K562 (cell line): ENCODE measurements around the gene TLL1. TPM values are rescaled to one million over a fixed set of nuclear protein-coding genes. Genes with fewer than 3 reads are reported as not detected.

Experiments
- ATAC-seq: fragments of 200-7000 bp; cut with Tn5 transposase; 3 replicates; pipeline ENCODE4 v1.9.1; 2020; ENCODE audit warnings: moderate library complexity
- Bru-seq: library from RNA; stranded (reverse); fragments of 400-500 nt; gene quantifications from one replicate; lab custom pipeline; 2021; lab: Mats Ljungman, UMichigan
- BruChase-seq, 2 experiments: library from RNA; stranded (reverse); fragments of 400-500 nt; gene quantifications; one replicate each; lab custom pipeline; 2021; lab: Mats Ljungman, UMichigan
- BruUV-seq: library from RNA; stranded (reverse); fragments of 400-500 nt; replicated peaks from 2 replicates; lab custom pipeline; 2021; lab: Mats Ljungman, UMichigan
- CTCF ChIA-PET: fragments of 300-600 bp; formaldehyde crosslinking; extraction: SDS; loops from one replicate; lab custom pipeline; 2021; ENCODE audit warnings: low intra/inter-chr PET ratio; lab: Yijun Ruan, JAX
- POLR2A ChIA-PET: fragments of 300-600, 350-650 bp; sonication (Branson Sonifier 250); formaldehyde crosslinking; extraction: SDS; loops from one replicate; lab custom pipeline; 2021; ENCODE audit warnings: antibody characterized with exemption, inconsistent platforms; lab: Yijun Ruan, JAX
- DNase-seq, 4 experiments: peaks; one replicate each; pipeline versions ENCODE4 v3.0.0 to v3.0.0-alpha.2; 2011 to 2018; ENCODE audit warnings: low spot score in 3 of 4, mixed read lengths in 3 of 4; ENCODE audit errors: extremely low read depth in 1 of 4
- FAIRE-seq: peaks from 2 replicates; lab custom pipeline; 2011; peaks lifted over from hg19 to GRCh38; lab: Jason Lieb, UNC
- H2AFZ ChIP-seq: 2 replicates; pipeline ENCODE4 v1.6.0; 2011; ENCODE audit warnings: low read depth, low read length, control low read depth, inconsistent platforms
- H3K27ac ChIP-seq: fragments of 200-600 bp; 3 replicates; pipeline ENCODE4 v1.8.0; 2011; ENCODE audit warnings: low read depth, mild to moderate bottlenecking, control low read depth, inconsistent platforms, low read length, moderate library complexity, mixed read lengths; ENCODE audit errors: extremely low read depth
- H3K27me3 ChIP-seq, 2 experiments: fragments of 300-600 bp in 1 of 2; 2 replicates in 1 of 2; 3 replicates in 1 of 2; pipeline versions ENCODE4 v1.6.0 to v1.8.0; 2011; ENCODE audit warnings: inconsistent platforms in 2 of 2, low read length in 2 of 2, mild to moderate bottlenecking in 1 of 2, mixed read lengths in 1 of 2, moderate library complexity in 1 of 2; ENCODE audit not compliant: control insufficient read depth in 2 of 2, insufficient read depth in 2 of 2
- H3K36me3 ChIP-seq: fragments of 300-600 bp; 3 replicates; pipeline ENCODE4 v1.8.0; 2011; ENCODE audit warnings: mild to moderate bottlenecking, low read length, inconsistent platforms; ENCODE audit not compliant: control insufficient read depth, insufficient read depth
- H3K4me1 ChIP-seq, 2 experiments: fragments of 200-600 bp in 1 of 2; replicated peaks in 1 of 2; 2 replicates in 1 of 2; 3 replicates in 1 of 2; pipeline versions ENCODE4 v1.5.1 to v1.8.0; 2011; ENCODE audit warnings: inconsistent platforms in 2 of 2, low read length in 2 of 2, mild to moderate bottlenecking in 1 of 2, mixed read lengths in 1 of 2, moderate library complexity in 1 of 2; ENCODE audit not compliant: control insufficient read depth in 2 of 2, insufficient read depth in 2 of 2
- H3K4me2 ChIP-seq: 2 replicates; pipeline ENCODE4 v1.6.1; 2011; ENCODE audit warnings: low read length, control low read depth, inconsistent platforms, mixed read lengths; ENCODE audit not compliant: insufficient read depth
- H3K4me3 ChIP-seq: fragments of 200-600 bp; sonication (generic), shearing (Covaris generic); 2 replicates; pipeline ENCODE4 v1.5.1; 2016; ENCODE audit warnings: control low read depth, inconsistent platforms
- H3K79me2 ChIP-seq: fragments of 200-600 bp; 3 replicates; pipeline ENCODE4 v1.8.0; 2011; ENCODE audit warnings: low read length, inconsistent platforms; ENCODE audit not compliant: control insufficient read depth, insufficient read depth
- H3K9ac ChIP-seq, 2 experiments: 2 replicates each; pipeline versions ENCODE4 v1.6.0 to v1.6.1; 2011; ENCODE audit warnings: low read depth in 2 of 2, low read length in 2 of 2, control low read depth in 1 of 2, inconsistent platforms in 1 of 2, mild to moderate bottlenecking in 1 of 2, mixed read lengths in 1 of 2; ENCODE audit not compliant: insufficient read depth in 1 of 2
- H3K9me1 ChIP-seq: one replicate; pipeline ENCODE4 v1.6.0; 2011; ENCODE audit warnings: inconsistent platforms, mild to moderate bottlenecking, low read length, moderate library complexity; ENCODE audit not compliant: control insufficient read depth, insufficient read depth
- H3K9me3 ChIP-seq: replicated peaks from 2 replicates; pipeline ENCODE4 v1.5.1; 2011; ENCODE audit warnings: low read depth, low read length, inconsistent platforms; ENCODE audit not compliant: control insufficient read depth, insufficient read depth
- H4K20me1 ChIP-seq: replicated peaks from 2 replicates; pipeline ENCODE4 v1.6.1; 2011; ENCODE audit warnings: low read length, inconsistent platforms, mixed read lengths; ENCODE audit not compliant: control insufficient read depth, insufficient read depth
- RB1 ChIP-seq: fragments of 450-650 bp; IDR thresholded peaks from 2 replicates; pipeline ENCODE4 v1.6.1; 2017; ENCODE audit warnings: low read depth, mild to moderate bottlenecking
- ZNF41 ChIP-seq: fragments of 250-450 bp; sonication (Bioruptor Pico); conservative IDR thresholded peaks from 2 replicates; pipeline ENCODE4 v1.4.0; 2020; ENCODE audit warnings: mild to moderate bottlenecking
- WGBS: fragments of 100-300 bp; shearing (Covaris generic); methylation state at CpG from one replicate; pipeline ENCODE4 v1.1.6; 2016; ENCODE audit warnings: low coverage, mixed read lengths; ENCODE audit not compliant: insufficient coverage; ENCODE audit errors: missing lambda C conversion rate; 5-methylcytosine and 5-hydroxymethylcytosine counted together
- in situ Hi-C: fragments of 300-500 bp; cut with MboI; formaldehyde crosslinking; loops from 4 replicates; pipeline ENCODE4 v1.15.0; 2018; ENCODE audit warnings: inconsistent platforms, mixed read lengths
- intact Hi-C: fragments of 100-400 bp; cut with micrococcal nuclease; formaldehyde crosslinking; loops from 2 replicates; pipeline ENCODE4 v1.14.2; 2022
- long read RNA-seq, 3 experiments: library from polyadenylated mRNA in 2 of 3; library from RNA in 1 of 3; unstranded in 2 of 3; stranded (forward) in 1 of 3; transcript quantifications; one replicate each; pipeline ENCODE4 v2.0.0, GENCODE V29; 2019 to 2022
- polyA minus RNA-seq, 3 experiments: library from RNA; depleted of rRNA, polyadenylated mRNA; stranded (reverse); fragments of >200 nt; gene quantifications; 2 replicates each; pipeline ENCODE4 v1.2.3, GENCODE V29; 2011
- polyA plus RNA-seq, 8 experiments: library from polyadenylated mRNA; depleted of rRNA in 4 of 8; stranded (reverse) in 5 of 8; unstranded in 3 of 8; fragments of >200 nt; fragmentation: Nextera tagmentation in 2 of 8; fragmentation: Illumina TruSeq in 1 of 8; extraction: Ambion mirVana in 2 of 8; extraction: Trizol in 1 of 8; gene quantifications; 2 replicates each; pipeline versions ENCODE4 v1.2.1 to v1.2.3, GENCODE V29; 2011 to 2014; ENCODE audit warnings: inconsistent platforms in 1 of 8, missing spikeins in 1 of 8
- total RNA-seq, 7 experiments: library from RNA; depleted of rRNA in 6 of 7; stranded (reverse); fragments of >200 nt in 6 of 7; fragmentation: Illumina TruSeq in 2 of 7; extraction: Trizol in 2 of 7; gene quantifications; 2 replicates each; pipeline versions ENCODE4 v1.2.1 to v1.2.3, GENCODE V29; 2011 to 2021; ENCODE audit warnings: low replicate concordance in 1 of 7
- TF ChIP-seq, protein P1 (sequence below): sonication (generic); formaldehyde crosslinking; IDR thresholded peaks from 2 replicates; pipeline ENCODE4 v1.8.0; 2022; ENCODE audit warnings: missing genetic modification reagents, mild to moderate bottlenecking, moderate library complexity, borderline replicate concordance

Gene TLL1
- not detected in 2 replicates for total RNA-seq (2011; cell fraction: chromatin; rRNA removed; ENCODE audit: low replicate concordance)
- total RNA-seq (2011; cell fraction: nucleolus; rRNA removed), result not detected in 2 replicates
- total RNA-seq (2011; cell fraction: nucleoplasm; rRNA removed), result not detected in 2 replicates
- not detected in 2 replicates for total RNA-seq (2014; rRNA removed)
- total RNA-seq (2014; rRNA removed; fragmentation: Illumina TruSeq; extraction: Trizol), result not detected in 2 replicates
- total RNA-seq (2015; rRNA removed; fragmentation: Illumina TruSeq; extraction: Trizol), result not detected in 2 replicates
- total RNA-seq (2021), result not detected in 2 replicates
- polyA plus RNA-seq (2011; rRNA removed), result not detected in 2 replicates
- not detected in 2 replicates for polyA plus RNA-seq (2011; cell fraction: cytosol; rRNA removed)
- polyA plus RNA-seq (2011; cell fraction: nucleus; rRNA removed), result not detected in 2 replicates
- polyA plus RNA-seq (2012), result not detected in 2 replicates
- not detected in 2 replicates for polyA plus RNA-seq (2014; fragmentation: Illumina TruSeq; extraction: Trizol)
- polyA plus RNA-seq (2014; fragmentation: Nextera tagmentation; extraction: Ambion mirVana), result not detected
- not detected in 2 replicates for polyA plus RNA-seq (2014; rRNA removed)
- polyA minus RNA-seq (2011; rRNA and poly(A)+ RNA removed), result not detected in 2 replicates
- not detected in 2 replicates for polyA minus RNA-seq (2011; cell fraction: cytosol; rRNA and poly(A)+ RNA removed)
- polyA minus RNA-seq (2011; cell fraction: nucleus; rRNA and poly(A)+ RNA removed), result not detected in 2 replicates
- Bru-seq, nascent RNA, result percentile 9 among the genes with signal in this experiment
- BruChase-seq, experiment 1, labeled RNA remaining after a 2-hour chase, result percentile 9 among the genes with signal in this experiment
- BruChase-seq, experiment 2, labeled RNA remaining after a 6-hour chase, result percentile 6 among the genes with signal in this experiment
- long read RNA-seq, experiment 1, result 0 reads
- long read RNA-seq, experiment 2, result 0 reads
- long read RNA-seq, experiment 3, result 0 reads

DNA sequence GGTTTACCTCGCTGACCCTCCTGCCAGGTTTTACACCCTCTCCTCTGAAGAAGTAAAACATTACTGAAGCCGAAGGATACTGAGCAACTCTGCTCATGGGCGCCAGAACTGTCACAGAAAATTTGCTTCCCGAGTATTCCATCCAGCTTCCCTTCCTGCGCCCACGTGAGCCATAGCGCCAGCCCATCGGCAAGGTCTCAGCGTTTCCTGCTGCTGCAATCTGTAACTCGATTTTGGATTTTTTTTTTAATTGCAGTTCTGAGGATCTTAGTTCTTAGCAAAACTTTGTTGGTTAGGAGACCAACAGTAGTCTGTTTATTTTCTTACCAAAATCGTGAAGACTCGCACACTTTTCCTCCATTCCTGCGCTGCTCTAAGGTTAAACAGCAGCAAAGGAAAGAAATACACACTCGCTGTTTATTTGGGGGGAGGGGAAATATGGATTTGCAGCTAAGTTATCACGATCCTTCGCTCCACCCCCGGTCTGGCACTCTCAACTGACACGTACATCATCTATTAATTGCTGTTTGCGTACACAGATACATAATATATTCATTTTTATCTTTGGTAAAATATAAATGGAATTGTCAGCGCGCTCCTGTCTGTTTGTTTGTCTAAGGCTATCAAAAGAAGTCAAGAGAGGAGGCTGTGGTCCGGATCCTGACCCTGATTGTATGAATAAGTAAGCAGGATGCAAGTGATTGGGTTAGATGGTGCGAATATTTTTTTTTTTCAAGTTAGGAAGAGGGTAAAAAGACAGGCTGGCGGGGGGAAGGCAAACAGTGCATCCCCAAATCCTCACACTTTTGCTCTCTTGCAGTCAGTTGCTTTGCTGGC lies at the start of gene TLL1:
TSS of gene TLL1 (plus strand) at position 777 of the 837 bp plus-strand sequence. CDS start 668 bp downstream, outside the sequence.
- POLR2A ChIA-PET, result interaction anchor here (0.7 kb wide), 1 partner anchor 92 kb away, joined by 3 read pairs; no protein-coding TSS in a partner anchor
- Histone ChIP-seq H3K27me3 (peaks cover 0 to 8% of the 10 kb centered on the region in 2 experiments; a peak in 1 of 5 replicates), H3K4me1 (peaks cover 0 to 10% of the 10 kb centered on the region in 2 experiments; a peak in 1 of 5 replicates), H3K9ac (no peak within 1 kb of the TSS), H3K9me3 (no peaks in the 10 kb centered on the region), H3K4me2 (no peak within 1 kb of the TSS), H2AFZ (no peak within 1 kb of the TSS), H3K27ac (no peak within 1 kb of the TSS), H3K79me2 (no peaks in the 10 kb centered on the region), H3K4me3 (no peak within 1 kb of the TSS), H3K9me1 (no peaks in the 10 kb centered on the region), H4K20me1 (no peaks in the 10 kb centered on the region), H3K36me3 (no peaks in the 10 kb centered on the region)
- in situ Hi-C loops (no loop called here), intact Hi-C loops (no loop called here)
- no peak for DNase-seq
- ATAC-seq, result no peak
- FAIRE-seq, result no peak
- no TSS peak for BruUV-seq
- TF ChIP-seq, protein P1, sequence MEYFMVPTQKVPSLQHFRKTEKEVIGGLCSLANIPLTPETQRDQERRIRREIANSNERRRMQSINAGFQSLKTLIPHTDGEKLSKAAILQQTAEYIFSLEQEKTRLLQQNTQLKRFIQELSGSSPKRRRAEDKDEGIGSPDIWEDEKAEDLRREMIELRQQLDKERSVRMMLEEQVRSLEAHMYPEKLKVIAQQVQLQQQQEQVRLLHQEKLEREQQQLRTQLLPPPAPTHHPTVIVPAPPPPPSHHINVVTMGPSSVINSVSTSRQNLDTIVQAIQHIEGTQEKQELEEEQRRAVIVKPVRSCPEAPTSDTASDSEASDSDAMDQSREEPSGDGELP (CRISPR knock-in tag), result no peak
- no peak for TF ChIP-seq RB1
- no peak for TF ChIP-seq ZNF41 (CRISPR knock-in tag)
- CTCF ChIA-PET, result no interaction called here
- WGBS, result 1% methylated on average over 24 of the region's 24 CpGs
